GM18508 (cell line): ENCODE data around the gene ITGAD.
A peak's percentile ranks its signal among the peaks of the same experiment; 100 is the strongest.

Source experiments
- ATAC-seq: cut with Tn5 transposase; IDR thresholded peaks from one replicate; pipeline ENCODE4 v1.9.1; 2021; ENCODE audit warnings: moderate number of reproducible peaks; ENCODE audit not compliant: insufficient read depth, unreplicated experiment

Gene ITGAD

GRCh38 chr16:31393056-31393455 lies at the start of gene ITGAD:
Gene ITGAD, plus strand, starts transcription at chr16:31393335. Its CDS starts 26 bp downstream, at chr16:31393361.
- no peak for ATAC-seq

- ATAC-seq = peak; percentile 87
These were observed 48.4 kb upstream of the ITGAD start for GRCh38 chr16:31344712-31345111.

- ATAC-seq = no peak
These were observed 45.7 kb upstream of the ITGAD start for GRCh38 chr16:31347445-31347844.

- ATAC-seq = no peak
These were observed 44.6 kb upstream of the ITGAD start for GRCh38 chr16:31348579-31348978.

GRCh38 chr16:31350275-31351005 lies 42.7 kb upstream of the ITGAD start:
- no peak for ATAC-seq

- no peak for ATAC-seq
These were observed 41.7 kb upstream of the ITGAD start for GRCh38 chr16:31351246-31351941.

- ATAC-seq = no peak
These were observed 41.2 kb upstream of the ITGAD start for GRCh38 chr16:31351942-31352325.

- no peak for ATAC-seq
These were observed 40.6 kb upstream of the ITGAD start for GRCh38 chr16:31352376-31353115.

- ATAC-seq = peak; percentile 46
These were observed 38.5 kb upstream of the ITGAD start, which contains the start of gene ITGAX for GRCh38 chr16:31354394-31355291. Gene ITGAX, plus strand, starts transcription at chr16:31355176. Its CDS starts 79 bp downstream, at chr16:31355255.

- no peak for ATAC-seq
These were observed 37.6 kb upstream of the ITGAD start for GRCh38 chr16:31355431-31356100.

- ATAC-seq = no peak
These were observed 36.4 kb upstream of the ITGAD start for GRCh38 chr16:31356566-31357323.

GRCh38 chr16:31357324-31358109 lies 35.6 kb upstream of the ITGAD start:
- no peak for ATAC-seq

- no peak for ATAC-seq
These were observed 32.9 kb upstream of the ITGAD start for GRCh38 chr16:31360251-31360650.

GRCh38 chr16:31361201-31362110 lies 31.7 kb upstream of the ITGAD start:
- ATAC-seq = no peak

GRCh38 chr16:31362476-31363405 lies 30.4 kb upstream of the ITGAD start:
- no peak for ATAC-seq

- ATAC-seq = no peak
These were observed 29.4 kb upstream of the ITGAD start for GRCh38 chr16:31363721-31364120.
